SKM-1 (cell line): ENCODE results near the gene KIAA1549.
A peak's percentile ranks its signal among the peaks of the same experiment; 100 is the strongest.

Experiments
- DNase-seq: peaks from one replicate; lab custom pipeline; 2025; ENCODE audit not compliant: unreplicated experiment; lab: John Stamatoyannopoulos, UW

The KIAA1549 gene

GRCh38 chr7:138886501-138886917, 94.7 kb downstream of the KIAA1549 start:
- DNase-seq = peak; percentile 86

DNA sequence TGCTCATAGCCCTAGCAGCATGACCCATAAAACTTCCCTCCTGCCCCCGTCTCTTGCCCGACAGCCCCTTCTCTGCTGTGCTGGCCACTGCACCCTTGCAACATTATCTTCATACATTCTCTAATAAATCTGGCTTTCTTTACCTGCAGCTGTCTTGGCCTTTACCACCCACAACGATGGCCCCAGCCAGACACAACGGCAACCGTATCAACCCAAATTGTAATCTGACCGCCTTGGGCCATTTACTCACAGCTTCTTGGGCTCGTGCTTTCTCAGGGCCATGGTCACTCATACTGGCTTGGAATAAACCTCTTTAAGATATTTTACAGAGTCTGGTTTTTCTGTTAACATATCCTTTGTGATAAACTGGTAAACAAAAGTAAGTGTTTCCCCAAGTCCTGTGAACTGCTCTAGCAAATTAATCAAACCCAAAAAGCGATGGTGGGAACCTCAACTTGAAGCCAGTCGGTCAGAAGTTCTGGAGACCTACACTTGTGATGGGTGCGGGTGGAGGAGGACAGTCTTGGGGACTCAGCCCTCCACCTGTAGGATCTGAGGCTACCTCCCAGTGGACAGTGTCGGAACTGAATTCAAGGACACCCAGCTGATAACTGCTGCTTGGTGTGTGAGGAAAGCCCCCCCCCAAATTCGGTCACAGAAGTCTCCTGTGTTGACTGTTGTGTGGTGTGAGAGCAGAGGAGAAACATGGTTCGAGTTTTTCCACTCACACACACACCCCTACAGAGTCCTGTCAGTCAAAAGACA, 95.6 kb downstream of the KIAA1549 start:
- no peak for DNase-seq

- no peak for DNase-seq
Measured at GRCh38 chr7:138882249-138882648, 98.9 kb downstream of the KIAA1549 start.

GRCh38 chr7:138881579-138882188, 99.5 kb downstream of the KIAA1549 start:
- DNase-seq = no peak

GRCh38 chr7:138880881-138881578, 100.2 kb downstream of the KIAA1549 start:
- no peak for DNase-seq

DNA sequence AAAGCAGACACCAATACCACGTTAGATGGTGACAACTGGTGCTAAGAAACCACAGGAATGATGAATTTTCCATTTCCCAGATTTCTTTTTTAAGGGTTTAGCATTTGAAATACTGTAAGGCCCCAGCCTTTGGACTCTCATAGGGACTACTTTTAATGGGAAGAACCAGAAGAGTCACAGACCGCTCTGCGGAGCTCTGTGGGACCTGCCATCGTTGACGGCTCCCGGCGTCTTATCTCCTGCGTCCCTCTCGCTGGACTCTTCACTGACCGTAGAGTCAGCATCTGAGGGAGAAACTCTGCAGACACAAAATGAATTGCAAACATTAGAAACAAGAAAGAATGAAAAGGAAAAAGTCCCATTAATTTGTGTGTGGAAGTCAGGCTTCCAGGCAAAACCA, 101.8 kb downstream of the KIAA1549 start:
- no peak for DNase-seq

DNA sequence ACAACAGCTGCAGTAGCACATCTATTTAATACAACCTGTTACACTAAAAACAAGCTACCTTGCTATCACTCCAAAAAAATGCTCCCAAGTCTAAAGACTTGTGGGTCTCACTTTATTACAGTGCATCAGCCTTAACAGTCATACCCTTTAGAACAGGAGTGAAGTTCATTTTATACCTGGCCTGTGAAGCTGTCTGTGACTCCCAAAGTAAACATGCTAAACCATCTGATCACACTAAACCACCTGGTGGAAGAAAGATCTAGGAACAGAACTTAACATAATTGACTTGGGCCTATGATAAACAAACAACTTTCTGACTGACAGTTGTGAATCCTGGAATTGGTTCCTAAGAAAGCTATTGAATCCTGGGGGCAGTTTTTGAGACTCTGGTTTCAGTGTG, 102.3 kb downstream of the KIAA1549 start:
- no peak for DNase-seq

DNA sequence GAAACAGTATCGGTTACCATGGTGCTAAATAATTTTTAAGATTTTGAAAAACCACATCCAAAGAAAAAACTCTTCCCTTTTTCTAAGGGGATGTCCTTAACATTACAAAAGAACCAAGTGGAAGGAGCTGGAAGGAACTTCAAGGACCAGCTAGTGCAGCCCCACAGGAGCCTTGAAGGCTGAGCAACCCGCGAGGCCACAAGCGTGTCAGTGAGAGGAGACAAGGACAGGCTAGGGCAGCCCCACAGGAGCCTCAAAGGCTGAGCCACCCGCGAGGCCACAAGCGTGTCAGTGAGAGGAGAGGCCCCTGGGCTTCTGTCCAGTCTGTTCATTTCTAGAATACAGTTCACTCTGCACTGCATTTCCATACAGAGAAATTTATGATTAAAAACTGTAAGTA, 103.1 kb downstream of the KIAA1549 start:
- DNase-seq = no peak

- DNase-seq = no peak
Measured at GRCh38 chr7:138876326-138876725, 104.9 kb downstream of the KIAA1549 start.

- no peak for DNase-seq
Measured at GRCh38 chr7:138875794-138876193, 105.4 kb downstream of the KIAA1549 start.

DNA sequence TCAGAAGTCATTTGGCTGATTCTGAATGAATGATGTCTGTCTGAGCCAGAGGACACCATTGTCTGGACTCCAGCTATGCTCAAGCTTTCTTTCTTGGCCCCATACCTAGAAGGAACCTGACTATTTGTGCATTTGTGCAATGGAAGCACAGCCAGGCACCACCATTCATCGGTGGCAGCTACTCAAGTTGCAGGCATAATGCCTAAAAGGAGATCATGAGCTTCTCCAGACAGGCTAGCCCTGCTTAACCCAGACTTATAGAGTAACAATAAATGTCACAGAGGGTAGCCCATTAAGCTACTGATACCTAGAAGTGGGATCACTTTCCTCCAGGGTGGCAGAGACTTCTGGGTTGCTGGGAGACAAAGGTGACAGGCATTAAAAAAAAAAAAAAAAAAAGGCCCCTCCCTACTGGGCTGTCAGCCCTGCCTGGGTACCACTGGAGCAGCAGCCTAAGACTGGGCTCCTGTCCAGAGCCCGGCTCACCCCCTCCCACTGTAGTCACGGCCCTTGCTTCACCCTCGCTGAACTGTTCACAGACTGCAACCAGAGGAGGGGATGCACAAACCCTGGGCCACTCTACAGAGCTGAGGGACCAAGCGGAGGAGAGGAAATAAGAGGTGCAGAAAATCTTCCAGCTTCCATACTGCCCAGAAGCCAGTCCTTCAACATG, 107.8 kb downstream of the KIAA1549 start:
- DNase-seq = no peak

DNA sequence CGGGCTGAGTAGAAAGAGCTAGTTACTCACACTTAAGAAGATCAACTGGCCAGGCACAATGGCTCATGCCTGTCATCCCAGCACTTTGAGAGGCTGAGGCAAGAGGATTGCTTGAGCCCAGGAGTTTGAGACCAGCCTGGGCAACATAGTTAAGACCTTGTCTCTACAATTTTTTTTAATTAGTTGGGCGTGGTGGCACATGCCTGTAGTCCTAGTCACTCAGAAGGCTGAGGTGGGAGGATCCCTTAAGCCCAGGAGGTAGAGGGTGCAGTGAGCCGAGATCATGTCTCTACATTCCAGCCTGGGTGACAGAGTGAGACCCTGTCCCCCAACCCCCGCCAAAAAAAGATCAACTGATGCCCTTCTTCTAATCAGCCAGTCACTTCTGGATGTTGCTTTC, 108.6 kb downstream of the KIAA1549 start:
- no peak for DNase-seq

- no peak for DNase-seq
Measured at GRCh38 chr7:138871814-138872090, 109.4 kb downstream of the KIAA1549 start.

DNA sequence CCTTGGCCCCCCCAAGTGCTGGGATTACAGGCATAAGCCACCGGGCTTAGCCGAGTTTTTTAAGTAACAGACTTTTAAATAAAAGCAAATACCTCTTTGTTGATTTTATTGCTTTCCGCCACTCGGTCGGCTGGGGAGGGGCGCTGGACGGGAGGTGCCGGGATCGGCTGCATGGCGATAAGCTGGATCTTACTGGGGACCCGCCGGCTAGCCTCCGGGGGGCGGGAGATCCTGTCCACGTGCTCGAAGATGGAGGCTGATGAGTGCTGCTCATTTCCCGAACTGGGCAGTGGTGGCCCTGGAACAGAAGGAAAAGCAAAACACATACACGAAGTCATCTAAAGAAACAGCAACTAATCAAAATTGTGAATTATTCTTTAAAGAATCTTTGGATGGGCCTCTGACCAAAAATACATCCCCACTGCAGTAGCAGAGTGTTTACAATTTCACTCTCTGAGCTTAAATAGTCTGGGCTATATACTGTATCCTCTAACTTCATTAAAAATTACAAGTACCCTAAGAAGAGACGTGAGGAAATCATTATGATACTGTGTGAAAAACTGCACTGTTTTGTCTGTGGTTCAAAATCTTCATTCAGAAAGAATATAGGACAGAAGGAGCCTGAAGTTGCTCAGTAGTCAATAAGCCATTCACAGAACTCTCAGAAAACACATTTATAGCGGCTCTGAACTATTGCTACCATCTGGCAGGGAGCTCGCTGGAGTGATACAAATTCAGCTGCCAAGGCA, 110.0 kb downstream of the KIAA1549 start:
- no peak for DNase-seq

GRCh38 chr7:138869353-138869752, 111.8 kb downstream of the KIAA1549 start:
- no peak for DNase-seq

- DNase-seq = no peak
Measured at GRCh38 chr7:138868711-138869110, 112.5 kb downstream of the KIAA1549 start.

DNA sequence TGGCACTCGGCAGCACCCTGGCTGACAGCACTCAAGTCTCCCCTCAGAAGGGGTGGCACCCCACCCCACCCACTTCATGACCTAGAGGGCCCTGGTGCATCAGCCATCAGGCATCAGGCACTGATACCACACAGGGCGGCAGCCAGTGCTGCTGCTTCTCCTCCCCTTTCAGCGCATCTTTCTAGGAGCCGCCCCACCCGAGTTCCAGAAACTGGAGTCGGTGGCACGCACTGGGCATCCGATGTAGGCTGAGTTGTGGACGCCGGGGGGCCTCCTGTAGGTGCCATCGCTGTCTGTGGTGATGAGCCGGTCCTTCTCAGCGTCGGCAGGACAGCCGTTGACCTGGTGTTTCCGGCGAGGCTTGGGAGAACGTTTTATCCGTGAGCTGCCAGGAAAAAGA, 113.4 kb downstream of the KIAA1549 start:
- no peak for DNase-seq

DNA sequence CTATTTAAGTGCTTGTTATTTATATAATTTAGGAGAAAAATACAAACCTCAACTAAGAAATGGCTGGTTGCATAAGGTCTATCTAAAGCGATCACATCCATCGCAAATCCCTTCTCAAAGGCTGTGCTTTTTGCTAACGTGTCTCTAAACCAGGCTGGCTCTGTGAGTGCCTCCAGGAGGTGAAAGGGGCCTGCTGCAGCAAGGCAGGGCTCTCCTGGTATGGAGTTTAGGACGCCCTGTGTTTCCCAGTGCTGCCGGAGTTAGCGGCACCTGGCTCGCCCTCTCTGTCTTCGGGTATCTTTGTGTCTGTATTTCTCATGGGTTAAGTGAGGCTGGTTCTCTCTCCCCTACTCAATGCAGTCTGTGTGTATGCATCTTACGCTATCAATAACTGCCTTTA, 114.8 kb downstream of the KIAA1549 start:
- DNase-seq = no peak

- DNase-seq = no peak
Measured at GRCh38 chr7:138865843-138866242, 115.3 kb downstream of the KIAA1549 start.

- DNase-seq = no peak
Measured at GRCh38 chr7:138864667-138865066, 116.5 kb downstream of the KIAA1549 start.

DNA sequence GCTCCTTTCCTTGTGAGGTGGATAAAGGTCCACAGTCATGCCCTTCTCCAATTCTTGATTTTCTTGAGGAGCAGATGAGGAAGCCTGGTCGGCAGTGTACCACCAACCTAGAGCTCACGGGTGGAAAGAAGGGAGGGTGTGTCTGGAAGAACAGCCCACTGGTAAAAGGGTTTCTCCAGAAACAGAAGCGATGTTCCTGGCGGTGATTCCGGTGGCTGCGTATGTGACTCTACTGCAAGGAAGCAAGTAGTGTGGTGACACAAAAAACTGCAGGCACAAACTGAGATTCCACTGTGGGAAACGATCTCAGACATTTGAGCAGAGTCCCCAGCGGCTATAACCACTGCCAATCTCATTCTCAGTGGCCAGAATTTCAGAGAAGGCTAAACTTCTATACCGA, 117.3 kb downstream of the KIAA1549 start:
- DNase-seq = no peak
